Amniotic epithelial cell (primary cell): Measurements from ENCODE around the gene GRIK3.

Experiments
- DNase-seq: peaks from one replicate; pipeline ENCODE4 v3.0.0-alpha.2; 2010; ENCODE audit warnings: low read depth

The GRIK3 gene

GRCh38 chr1:36824390-36824861, 209.9 kb downstream of the GRIK3 start:
- no peak for DNase-seq

DNA sequence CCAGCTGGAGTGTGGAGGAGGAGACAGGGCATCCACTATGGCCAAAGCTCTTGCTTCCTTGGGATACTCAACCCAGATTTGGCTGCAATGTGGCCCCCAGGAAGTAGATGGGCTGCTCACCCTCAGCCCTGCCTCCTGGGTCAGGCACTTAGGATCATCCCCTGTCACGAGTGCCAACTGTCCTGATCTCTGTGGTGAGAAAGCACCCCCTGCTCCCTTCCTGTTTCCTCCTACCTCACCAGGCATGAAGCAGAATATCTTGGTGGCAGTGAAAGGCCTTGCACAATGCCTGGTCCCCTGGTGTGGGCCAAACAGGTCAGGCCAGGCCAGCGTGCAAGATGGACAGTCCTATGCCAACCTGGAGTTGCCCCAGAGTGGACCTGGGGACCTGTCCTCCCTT, 211.7 kb downstream of the GRIK3 start:
- no peak for DNase-seq

GRCh38 chr1:36821386-36821785, 212.9 kb downstream of the GRIK3 start:
- DNase-seq = no peak

GRCh38 chr1:36818771-36819170, 215.5 kb downstream of the GRIK3 start:
- no peak for DNase-seq

DNA sequence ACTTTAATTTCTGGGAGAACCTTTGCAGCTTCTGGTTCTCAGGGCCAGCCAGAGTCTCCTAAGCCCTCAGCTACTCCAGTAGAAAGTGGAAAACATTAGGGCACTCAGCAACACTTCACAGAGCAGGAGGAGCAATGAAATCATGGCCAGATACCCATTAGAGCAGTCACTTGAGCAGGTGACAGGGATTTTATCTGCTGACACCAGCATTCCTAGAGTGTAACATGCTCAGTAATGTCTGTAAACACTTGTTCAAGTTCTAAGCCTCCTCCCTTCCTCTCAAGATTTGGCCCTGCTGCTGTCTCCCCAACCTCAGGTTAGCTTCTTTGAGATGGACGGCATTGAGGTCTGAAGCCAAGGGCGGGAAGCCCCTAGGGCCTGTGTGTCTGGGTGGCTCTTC, 218.0 kb downstream of the GRIK3 start:
- DNase-seq = no peak

GRCh38 chr1:36814774-36815173, 219.5 kb downstream of the GRIK3 start:
- DNase-seq = no peak

- DNase-seq = no peak
Observed at GRCh38 chr1:36814083-36814482, 220.2 kb downstream of the GRIK3 start.

DNA sequence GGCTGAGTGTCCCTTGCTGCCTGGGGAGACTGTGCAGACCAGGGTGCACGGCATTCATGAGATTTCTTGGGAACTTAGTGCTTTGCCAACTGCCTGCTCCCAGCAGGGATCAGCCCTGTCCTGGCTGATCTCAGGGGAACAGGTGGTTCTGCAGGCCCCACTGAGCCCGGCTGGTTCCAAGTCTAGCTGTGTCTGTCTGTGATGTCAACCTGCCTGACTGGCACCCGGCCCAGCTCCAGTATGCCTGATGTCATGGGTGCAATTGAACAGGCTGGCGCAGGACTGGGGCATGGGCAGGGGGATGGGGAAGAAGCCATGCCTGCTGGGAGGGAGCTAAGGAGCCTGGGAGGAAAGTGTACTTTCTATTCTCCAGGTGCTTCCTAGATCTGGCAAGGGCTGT, 227.1 kb downstream of the GRIK3 start:
- DNase-seq = no peak

DNA sequence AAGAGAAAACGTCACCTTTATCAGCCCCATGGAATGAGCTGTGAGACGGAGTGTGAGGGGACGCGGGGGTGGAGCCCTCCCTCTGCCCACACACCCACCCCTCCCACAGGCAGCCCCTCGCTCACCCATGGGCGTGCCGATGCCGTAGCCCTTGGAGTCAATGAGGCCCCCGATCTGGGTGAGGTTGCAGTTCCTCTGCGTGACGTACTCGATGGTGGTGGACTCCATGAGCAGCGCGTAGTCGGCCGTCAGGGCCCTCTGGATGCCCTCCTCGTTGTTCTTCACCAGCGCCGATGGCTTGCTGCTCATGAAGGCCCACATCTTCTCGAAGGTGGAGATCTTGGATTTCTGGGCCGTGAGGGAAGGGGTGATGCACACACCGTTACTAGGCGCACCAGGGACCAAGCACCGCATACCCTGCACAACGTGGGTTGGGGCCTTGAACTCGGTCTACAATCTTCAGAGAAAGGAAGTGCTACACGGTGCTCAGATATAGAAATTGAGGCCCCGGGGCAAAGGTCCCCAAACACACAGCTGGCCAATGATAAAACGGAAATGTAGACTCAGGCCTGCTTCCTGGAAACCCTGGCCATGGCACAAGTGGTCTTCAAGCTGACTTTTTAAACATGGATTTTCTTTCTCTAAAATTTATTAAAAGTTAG, 228.2 kb downstream of the GRIK3 start:
- DNase-seq = no peak

GRCh38 chr1:36804669-36805314, 229.5 kb downstream of the GRIK3 start:
- no peak for DNase-seq

GRCh38 chr1:36803868-36804570, 230.3 kb downstream of the GRIK3 start:
- no peak for DNase-seq

DNA sequence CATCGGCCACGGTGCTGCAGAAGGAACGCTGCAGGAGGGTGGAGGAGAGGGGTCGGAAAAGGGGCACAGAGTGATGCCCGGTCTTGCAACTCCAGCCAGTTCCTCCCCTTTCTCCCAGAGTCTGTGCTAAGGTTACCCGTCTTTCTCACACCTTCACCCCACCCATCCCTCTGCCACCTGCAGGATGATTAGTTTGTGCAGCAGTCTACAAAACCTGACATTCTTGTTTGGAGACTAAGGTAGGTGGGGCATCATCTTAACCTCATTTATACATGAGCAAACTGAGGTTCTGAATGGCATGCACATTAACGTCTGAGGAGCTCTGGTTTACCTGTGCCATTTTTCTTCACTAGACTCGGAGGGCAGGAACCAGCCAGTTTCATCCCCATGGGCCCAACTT, 232.3 kb downstream of the GRIK3 start:
- DNase-seq = no peak

- no peak for DNase-seq
Observed at GRCh38 chr1:36797761-36798160, 236.6 kb downstream of the GRIK3 start.

DNA sequence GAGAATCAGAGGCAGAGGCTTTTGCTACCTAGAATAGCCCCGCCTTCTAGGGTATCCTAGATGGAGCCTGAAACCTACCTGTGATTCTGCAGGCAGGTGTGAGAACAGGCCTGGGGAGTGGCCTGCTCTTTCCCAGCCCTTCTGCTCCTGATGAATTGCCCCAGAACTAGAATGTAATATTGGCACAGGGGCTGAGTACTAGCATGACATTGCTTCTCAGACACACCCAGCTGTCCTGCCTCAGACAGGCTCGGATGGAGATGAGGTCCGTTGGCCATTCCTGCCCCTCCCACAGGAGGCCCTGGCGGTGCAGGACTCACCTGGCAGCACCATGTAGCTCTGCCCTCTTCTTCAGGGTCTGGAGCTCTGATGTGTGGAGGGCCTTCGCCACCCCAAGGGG, 237.6 kb downstream of the GRIK3 start:
- no peak for DNase-seq

- DNase-seq = no peak
Observed at GRCh38 chr1:36796106-36796590, 238.2 kb downstream of the GRIK3 start.

GRCh38 chr1:36794460-36794859, 239.9 kb downstream of the GRIK3 start:
- DNase-seq = no peak

DNA sequence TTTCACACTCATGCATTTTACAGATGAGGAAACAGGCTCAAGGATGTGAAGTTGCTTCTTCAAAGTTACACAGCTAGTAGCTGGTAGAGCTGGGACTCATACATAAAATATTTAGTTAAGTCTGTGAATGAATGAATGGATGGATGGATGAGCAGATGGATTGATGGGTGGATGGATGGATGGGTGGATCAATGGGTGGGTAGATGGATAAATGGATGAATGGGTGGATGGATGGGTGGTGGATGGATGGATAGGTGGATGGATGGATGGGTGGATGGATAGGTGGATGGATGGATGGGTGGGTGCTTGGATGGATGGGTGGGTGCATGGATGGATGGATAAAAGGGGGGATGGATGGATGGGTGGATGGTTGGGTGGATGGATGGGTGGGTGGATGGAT, 240.9 kb downstream of the GRIK3 start:
- no peak for DNase-seq

DNA sequence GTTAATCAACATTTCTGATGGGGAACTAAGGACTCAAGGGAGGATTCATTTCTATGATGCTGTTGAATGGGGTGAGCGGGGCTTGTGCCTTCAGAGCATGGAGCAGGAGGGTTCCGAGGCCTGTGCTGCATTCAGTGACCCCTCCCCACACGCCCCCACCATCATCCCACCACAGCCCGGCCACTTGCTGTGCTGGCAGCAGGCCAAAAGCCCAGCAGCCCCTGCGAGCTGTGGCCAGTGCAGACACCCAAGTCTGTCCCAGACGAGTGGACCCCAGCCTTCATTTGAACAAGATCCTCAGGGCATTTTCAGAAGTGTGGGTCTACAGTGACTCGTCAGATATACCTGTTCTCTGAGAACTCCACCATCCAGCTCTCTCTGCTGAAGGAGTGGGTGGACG, 242.0 kb downstream of the GRIK3 start:
- DNase-seq = no peak

DNA sequence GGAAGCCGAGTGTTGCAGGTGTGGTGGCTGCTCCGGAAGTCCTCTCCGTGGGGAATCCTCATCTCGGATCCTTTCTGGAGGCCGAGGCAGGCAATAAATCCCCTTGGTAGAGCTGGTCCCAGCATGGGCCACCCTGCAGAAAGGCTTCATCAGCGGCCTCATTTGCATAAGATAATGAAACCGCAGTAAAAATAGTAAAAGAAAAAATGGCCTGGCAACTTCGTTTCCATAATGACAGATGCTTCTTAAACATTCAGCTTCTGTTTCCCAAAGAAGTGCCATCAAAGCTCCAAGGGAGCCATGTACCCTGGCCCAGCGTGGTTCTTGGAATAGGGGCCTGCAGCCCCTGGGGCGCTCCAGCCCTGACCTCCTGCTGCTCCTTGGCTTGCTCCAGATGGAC, 244.1 kb downstream of the GRIK3 start:
- DNase-seq = no peak

DNA sequence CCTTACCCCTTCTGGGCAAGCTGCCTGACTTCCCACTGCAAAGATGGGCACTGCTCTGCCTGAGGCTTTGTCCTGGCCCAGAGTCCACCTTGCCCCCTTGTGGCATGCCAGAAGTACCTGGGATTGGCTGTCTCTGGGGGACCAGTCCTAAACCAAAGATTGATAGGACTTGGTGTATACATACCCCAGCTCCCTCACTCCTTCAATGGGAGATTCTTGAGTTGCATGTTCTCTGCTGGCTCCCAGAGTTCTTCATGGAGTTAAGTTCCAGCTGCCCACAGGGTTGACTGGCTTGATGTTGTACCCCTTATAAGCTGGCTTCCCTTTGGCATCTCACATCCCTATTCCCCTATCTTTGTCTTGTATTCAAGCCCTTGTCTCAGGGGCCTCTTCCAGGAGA, 244.8 kb downstream of the GRIK3 start:
- DNase-seq = no peak

- no peak for DNase-seq
Observed at GRCh38 chr1:36787312-36787913, 246.9 kb downstream of the GRIK3 start.

- DNase-seq = no peak
Observed at GRCh38 chr1:36786425-36786824, 247.9 kb downstream of the GRIK3 start.
